Embryonic facial prominence (tissue), 1 donor: ENCODE data around the gene BRAT1.

Experiments used
- DNase-seq: peaks from one replicate; pipeline ENCODE4 v3.0.0-alpha.2; 2016; ENCODE audit errors: extremely low spot score

Gene BRAT1

GRCh38 chr7:2510130-2510776 is 45.1 kb downstream of the BRAT1 start:
- DNase-seq: no peak

GRCh38 chr7:2509298-2509906 is 45.9 kb downstream of the BRAT1 start:
- no peak for DNase-seq

- DNase-seq: no peak
Observed at GRCh38 chr7:2508327-2509215, 46.8 kb downstream of the BRAT1 start.

- no peak for DNase-seq
Observed at GRCh38 chr7:2507917-2508306, 47.4 kb downstream of the BRAT1 start.

GRCh38 chr7:2507208-2507916 is 48.0 kb downstream of the BRAT1 start:
- DNase-seq: no peak

- no peak for DNase-seq
Observed at GRCh38 chr7:2505401-2505800, 49.9 kb downstream of the BRAT1 start.

GRCh38 chr7:2504889-2505375 is 50.4 kb downstream of the BRAT1 start:
- no peak for DNase-seq

- no peak for DNase-seq
Observed at GRCh38 chr7:2504128-2504888, 51.0 kb downstream of the BRAT1 start.

- no peak for DNase-seq
Observed at GRCh38 chr7:2503056-2503941, 52.0 kb downstream of the BRAT1 start.

- no peak for DNase-seq
Observed at GRCh38 chr7:2502647-2502966, 52.7 kb downstream of the BRAT1 start.

- DNase-seq: no peak
Observed at GRCh38 chr7:2501947-2502646, 53.2 kb downstream of the BRAT1 start.

GRCh38 chr7:2500701-2501100 is 54.6 kb downstream of the BRAT1 start:
- DNase-seq: no peak

GRCh38 chr7:2499719-2500430 is 55.4 kb downstream of the BRAT1 start:
- DNase-seq: no peak

- DNase-seq: no peak
Observed at GRCh38 chr7:2499181-2499580, 56.1 kb downstream of the BRAT1 start.

- DNase-seq: no peak
Observed at GRCh38 chr7:2498708-2499107, 56.6 kb downstream of the BRAT1 start.

GRCh38 chr7:2497500-2498336 is 57.6 kb downstream of the BRAT1 start:
- DNase-seq: no peak

GRCh38 chr7:2497065-2497464 is 58.3 kb downstream of the BRAT1 start:
- DNase-seq: no peak

- DNase-seq: no peak
Observed at GRCh38 chr7:2496375-2496774, 58.9 kb downstream of the BRAT1 start.
